HG03108 (cell line): ENCODE data around the gene AKAP6.

Experiments
- ATAC-seq: cut with Tn5 transposase; IDR thresholded peaks from one replicate; pipeline ENCODE4 v1.9.1; 2021; ENCODE audit warnings: moderate library complexity; ENCODE audit not compliant: unreplicated experiment

AKAP6 gene

DNA sequence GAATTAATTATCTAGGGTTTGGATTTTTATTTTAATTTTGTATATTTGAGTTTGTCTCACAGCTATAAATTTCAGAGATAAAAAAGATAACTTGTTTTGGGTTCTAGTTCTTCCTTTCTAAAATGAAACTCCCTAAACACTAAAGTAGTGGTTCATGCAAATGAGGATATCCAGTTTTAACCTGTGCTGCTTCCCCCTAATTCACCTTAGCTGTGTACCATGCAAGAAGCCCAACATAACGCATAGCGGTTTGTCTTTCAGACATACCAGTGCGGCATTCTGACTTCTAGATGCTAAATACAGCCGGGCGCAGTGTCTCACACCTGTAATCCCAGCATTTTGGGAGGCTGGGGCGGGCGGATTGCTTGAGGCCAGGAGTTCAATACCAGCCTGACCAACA, 320.9 kb downstream of the AKAP6 start:
- no peak for ATAC-seq

DNA sequence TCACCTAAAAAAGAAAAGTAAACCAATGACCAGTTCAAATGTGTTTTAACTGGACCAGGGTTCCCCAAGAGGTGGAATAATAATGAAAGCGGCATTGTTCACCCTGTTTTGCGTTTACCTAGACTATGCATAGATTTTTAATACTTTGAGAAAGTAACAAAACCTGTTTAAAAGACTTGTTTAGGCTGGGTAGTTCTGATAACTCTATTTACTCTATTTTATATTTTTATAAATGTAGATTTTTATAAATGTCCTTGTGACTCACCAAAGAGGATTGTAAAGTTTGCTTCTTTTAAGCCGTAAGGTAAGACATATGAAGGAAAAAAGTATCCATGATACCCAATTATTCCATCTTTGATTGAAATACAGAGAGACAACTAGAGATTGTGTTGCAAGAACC, 321.6 kb downstream of the AKAP6 start:
- no peak for ATAC-seq

DNA sequence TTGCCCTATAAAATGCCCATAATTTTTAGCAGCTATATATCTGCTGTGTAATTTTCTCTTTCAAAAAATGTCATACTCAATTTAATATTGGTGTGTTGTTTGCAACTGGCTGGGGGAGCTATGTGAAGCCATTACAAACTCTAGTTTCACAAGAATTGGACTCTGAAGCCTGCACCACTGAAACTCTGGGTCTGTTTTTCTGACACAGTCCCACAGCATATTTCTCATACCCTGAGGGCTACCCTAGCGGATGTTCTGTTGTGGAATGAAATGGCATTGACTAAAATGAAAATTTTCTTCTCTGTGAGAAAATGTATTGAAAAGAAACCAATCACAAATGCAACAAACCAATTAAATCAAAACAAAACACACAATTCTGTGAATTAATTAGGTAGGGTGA, 325.0 kb downstream of the AKAP6 start:
- no peak for ATAC-seq

DNA sequence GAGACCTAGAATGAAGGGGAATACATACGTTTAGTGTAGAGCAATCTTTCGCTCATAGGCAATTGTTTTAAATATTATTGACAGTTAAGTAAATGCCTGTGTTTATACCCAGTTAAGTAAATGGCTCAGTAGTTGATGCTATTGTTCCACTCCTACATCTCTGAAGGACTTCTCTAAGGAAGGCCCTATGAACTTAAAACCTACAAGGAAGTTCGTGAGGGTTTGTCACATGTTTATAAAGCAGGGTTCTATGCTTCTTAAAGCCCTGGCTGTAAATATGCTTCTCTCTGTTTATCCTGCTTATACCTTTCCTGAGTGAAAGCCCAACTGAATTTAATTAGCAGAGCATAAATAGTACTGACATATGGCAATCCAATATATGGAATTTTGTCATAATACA, 327.5 kb downstream of the AKAP6 start:
- no peak for ATAC-seq

DNA sequence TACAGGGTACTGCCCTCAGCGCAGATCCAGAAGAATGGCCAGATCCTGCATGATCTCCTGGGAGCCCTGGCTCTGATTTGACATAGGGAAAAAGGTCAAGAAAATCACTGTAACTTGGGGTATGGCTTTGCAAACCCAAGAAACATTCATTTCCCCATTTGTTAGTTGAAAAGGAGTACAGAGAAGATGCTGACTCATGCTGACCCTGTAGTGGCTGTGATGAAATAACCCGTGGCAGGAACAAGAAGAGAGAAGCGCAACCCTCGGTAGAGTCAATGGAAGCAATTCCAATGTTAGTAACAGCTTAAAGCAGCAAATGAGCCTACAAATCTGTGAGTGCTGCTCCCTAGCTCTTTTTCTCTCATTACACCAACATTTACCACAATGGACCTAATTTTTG, 328.0 kb downstream of the AKAP6 start:
- ATAC-seq = no peak

DNA sequence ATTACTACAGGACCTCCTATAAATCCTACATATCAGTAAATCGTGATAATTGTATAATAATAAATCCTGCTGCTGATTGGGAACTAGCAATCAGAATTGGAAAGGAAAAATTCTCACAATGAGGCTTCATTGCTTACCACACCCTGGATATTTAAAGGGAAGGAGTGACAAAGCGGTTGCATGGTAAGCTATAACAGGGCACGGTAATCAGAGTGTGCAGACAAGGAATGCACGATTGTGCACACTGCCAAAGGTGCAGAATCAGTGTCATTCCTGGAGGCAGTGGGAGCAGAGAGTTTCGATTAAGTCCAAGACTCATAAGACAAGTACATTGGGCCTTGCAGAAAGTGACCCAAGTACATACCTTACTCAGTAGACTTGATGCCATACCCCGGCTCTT, 332.1 kb downstream of the AKAP6 start:
- ATAC-seq = no peak

DNA sequence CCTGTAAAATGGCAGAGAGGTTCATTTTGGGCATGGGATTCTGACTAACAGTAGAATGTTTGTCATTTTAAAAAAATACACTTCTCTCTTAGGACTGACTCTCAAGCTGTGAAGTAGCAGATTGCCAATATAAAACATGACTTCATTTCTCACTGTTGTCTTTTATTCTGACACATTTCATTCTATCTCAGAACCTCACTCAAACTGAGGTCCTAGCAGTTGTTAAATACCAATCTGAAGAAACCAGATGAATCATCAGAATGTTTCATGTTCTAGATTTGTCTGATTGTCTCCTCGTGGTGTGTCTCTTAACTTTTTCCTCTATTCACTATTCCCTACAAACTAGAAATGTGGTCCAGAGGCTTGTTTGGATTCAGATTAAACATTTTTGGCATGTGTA, 333.1 kb downstream of the AKAP6 start:
- no peak for ATAC-seq

DNA sequence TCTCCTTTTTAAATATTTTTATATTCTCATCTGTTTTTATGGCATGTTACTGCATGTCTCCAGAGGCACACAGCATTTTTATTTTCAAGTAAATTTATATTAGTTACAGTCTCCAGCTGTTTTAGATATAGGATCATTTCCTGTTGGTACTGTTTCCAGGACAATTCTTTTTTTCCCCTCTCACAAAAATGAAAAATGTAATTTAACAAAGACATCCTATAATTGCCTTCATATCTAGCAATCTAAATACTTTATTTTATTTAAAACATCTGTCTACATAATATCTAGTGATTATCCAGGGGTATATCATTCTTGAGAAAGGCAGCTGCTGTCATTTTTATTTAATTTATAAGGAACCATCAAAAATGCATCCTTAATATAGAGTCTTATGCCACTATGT, 337.2 kb downstream of the AKAP6 start:
- ATAC-seq = no peak

DNA sequence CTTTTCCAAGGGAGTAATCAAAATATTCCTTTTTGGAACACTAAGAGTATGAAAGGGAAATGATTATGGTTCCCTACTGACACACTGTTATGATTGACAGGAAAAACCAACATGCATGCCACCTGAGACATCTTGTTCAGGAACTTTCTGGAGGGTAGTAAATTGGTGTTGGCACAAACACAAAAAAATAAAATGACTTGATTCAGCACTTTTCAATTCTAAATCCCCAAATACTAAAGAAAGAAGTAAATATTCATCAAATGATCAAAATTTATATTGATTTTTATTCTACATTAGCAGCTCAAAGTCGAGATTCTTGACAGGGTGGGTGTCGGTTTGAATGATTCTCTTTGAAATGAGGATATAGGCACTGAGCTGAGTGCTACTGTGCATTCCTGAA, 338.2 kb downstream of the AKAP6 start:
- ATAC-seq = no peak

DNA sequence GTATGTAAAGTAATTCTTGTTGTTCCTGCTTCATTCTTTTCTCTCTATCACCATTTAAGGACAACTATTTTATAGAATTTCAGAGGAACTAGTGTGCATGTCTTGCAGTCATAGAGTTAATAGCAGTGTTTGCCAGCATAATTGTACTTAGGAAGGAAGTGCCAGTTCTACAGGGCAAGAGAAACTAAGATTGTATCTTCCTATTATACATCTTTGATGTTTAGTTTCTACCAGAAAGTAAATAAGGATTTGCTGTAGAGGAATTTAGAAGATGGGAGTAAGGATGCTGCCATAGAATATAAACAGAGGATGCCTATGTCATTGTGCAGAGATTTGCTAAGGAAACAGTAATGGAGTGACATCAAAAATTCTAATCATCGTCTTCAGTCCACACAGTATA, 338.7 kb downstream of the AKAP6 start:
- no peak for ATAC-seq

DNA sequence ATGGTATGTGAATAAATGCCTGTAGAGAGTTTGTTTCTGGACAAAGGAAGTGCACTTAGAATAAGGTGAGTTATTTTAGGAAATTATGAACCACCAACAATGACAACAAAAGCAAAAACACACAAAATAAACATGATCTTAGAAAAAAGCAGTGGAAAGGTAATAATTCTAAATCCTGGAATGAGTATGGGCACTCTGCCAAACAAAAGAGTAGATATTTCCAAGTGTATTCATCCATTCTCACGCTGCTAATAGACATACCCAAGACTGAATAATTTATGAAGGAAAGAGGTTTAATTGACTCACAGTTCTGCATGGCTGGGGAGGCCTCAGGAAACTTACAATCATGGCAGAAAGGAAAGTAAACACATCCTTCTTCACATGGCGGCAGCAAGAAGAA, 340.3 kb downstream of the AKAP6 start:
- no peak for ATAC-seq

DNA sequence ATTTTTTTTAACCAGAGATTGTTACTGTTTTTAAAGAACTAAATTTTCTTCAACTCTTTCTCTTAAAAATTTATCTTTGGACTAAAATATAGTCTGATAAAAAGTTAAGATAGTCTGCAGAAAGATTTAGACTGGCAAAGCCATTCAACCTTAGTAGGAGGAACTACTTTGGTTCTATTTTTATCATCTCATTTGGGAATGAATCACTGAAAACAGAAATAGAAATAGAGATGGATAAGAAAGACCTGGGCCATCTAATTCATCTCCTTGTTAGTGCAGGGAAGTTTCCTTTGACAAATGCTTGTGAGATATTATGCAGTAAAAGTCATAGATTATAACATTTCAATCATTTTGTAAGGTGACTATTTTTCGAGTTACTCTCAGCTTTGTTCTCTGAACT, 346.3 kb downstream of the AKAP6 start:
- ATAC-seq = no peak

DNA sequence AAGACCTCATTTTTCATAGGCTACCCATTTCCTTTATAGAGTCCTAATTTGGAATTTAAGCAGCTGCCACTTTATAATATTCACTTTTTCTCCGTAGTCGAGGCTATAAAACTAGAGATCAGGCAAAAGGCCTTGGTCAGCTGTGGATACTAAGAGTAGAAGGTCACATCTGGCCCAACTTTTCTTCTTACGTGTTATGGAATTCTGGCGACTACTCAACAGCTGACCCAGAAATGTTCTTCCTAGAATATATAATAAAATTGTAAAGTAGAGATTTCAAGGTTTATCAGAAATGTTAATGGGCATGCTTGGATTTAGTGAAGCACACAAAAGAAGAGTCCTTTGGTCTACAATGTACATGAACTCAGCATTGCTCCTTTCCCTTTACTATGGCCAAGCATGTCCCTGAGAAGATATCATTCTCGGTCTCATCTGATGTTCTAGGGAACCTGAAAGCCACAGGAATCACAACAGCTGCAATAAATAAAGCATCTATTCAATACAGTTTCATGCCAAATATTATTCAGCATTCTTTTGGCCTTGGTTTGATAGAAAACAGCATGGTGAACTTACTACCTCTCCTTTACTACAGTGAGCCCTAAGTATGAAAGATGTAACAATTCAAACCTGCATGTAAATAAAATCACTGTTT, 348.2 kb downstream of the AKAP6 start:
- no peak for ATAC-seq

DNA sequence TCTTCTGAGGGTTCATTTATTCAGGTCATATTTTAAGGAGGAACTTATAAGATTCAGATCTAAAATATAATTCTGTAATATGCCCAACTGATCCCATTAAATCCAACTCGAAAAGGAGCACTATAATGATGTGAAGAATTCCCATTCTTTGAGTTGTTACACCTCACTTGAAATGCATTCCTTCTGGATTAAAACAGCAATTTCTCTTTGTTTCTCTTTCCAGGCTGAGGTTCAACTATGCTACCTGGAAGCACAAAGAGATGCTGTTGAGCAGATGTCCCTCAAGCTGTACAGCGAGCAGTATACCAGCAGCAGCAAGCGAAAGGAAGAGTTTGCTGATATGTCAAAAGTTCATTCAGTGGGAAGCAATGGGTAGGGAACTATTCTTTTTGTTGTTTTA, 349.0 kb downstream of the AKAP6 start:
- no peak for ATAC-seq

DNA sequence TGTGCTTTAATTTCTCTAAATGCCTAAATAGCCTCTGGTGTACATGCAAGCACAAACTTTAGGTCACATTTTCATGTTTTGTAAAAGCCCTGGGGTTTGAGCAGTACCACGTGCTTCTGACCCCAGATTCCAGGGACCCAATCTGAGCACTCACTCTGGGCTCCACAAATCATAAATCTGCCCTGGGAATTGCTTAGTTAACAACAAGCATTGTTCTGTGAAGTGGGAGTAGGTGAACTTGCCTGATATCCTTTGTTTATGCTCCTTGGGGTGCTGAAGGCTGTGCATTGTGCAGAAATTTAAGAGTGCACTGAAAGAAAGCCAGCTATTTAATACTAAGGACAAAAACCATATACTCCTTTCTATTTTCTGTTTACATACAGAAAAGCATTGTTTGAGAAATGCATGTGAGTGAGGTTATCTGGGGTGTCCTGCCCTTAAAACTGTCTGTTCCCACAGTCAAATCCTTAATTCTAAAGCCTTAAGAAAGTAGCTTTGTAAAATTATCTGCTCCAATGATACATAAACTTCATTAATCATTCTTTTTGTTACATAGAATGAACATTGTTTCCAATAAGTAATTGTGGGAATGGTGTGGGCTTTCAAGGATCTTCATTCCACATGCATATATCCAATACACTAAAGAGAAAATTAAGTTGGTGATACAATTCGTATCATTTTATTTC, 351.0 kb downstream of the AKAP6 start:
- ATAC-seq = no peak

DNA sequence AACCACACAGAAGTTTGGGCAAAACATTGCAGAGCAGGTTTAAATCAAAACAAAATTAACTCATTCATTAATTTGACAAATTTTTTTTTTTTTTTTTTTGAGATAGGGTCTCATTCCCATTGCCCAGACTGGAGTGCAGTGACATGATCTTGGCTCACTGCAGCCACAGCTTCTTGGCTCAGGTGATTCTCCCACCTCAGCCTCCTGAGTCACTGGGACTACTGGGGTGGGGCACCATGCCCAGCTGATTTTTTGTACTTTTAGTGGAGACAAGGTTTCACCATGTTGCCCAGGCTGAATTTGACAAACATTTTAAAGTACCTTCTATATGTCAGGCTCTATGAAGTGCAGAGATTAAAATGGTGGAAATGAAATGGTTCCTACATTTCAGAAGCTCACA, 352.5 kb downstream of the AKAP6 start:
- ATAC-seq = no peak

DNA sequence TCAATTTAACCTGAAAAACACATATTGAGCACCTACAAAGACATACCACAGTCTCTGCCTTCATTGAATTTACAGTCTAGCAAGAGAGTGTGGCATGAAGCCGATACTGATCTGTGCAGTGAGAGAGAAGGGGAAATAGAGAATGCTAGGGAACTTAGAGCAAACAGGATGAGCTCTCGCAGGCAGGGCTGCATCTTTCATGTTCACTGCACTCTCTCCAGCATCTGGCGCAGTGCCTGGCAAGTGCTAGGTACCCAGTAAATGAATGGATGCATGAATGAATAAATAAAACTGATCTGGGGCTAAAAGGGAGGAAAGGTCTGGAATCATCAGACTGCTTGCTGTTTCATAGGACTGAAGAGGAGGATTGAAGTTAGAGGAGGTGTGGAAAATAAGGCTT, 353.1 kb downstream of the AKAP6 start:
- ATAC-seq = no peak

DNA sequence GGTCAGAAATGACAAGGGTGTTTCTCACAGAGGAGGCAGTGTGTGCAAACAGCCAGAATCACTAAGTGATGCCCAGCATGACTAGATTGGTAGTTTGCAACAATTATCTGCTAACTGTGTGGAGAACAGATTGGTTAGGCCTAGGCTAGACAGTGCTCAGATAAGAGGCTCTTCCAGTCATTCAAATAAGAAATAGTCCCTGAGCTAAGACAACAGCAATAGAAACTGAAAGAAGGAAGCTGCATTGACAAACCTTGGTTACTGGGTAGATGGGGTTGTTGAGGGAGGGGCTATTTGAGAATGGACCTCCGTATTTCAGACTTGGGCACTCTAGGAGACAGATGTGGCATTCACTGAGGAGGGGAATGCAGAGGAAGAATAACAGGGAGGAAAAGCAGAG, 354.6 kb downstream of the AKAP6 start:
- no peak for ATAC-seq

DNA sequence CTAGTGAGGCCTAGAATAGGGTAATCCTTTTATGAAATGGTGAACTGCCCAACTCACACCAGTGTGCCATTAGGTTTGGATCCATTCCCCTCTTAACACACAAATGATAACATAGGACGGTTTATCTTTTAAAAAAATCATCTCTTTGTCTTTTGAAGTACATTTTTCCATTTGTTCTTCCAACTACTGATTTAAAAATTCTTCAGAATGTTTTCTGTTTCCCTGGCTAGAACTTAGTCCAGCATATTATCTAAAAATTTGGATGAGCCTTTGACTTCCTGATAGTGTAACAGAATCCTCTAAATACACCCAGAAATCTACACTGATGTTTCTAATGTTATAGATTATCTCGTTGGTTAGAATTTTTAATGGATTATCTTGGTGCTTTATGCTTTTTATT, 359.8 kb downstream of the AKAP6 start:
- no peak for ATAC-seq

DNA sequence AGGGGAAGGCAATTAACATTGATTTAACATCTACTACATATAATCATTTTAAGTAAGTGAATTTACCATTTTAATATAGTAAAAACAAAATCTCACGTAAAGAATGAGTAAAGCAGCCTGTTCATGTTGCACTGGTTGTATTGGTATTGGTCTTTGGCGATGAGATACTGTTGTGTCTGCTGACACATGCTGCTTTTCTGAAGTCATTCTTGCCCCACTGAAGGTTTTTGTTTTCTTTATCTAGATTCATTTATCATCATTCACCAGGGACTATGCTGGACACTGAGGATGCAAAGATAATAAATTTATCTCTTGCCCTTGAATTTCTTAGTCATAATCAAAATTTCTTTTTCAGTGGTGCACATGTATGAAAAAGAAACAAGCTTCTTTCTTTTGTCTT, 363.3 kb downstream of the AKAP6 start:
- no peak for ATAC-seq

DNA sequence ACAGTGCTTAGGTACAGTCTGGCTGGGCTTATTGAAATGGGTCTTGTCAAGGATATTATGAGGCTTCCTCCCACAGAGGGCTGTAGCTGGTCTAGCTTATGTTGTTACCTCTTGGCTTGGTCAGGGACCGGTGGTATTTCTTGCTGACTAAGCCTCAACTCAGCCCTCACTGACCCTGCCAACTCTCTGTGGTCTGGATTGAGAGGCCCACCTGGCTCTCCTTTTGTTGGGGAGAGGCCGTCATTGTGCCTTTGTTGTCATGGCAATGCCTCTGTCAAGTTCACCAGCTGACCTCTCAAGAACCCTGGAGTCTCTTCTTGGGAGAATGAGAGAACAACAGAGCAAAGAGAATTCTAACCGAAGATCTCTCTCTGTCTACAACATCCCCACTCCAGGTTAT, 364.0 kb downstream of the AKAP6 start:
- no peak for ATAC-seq

DNA sequence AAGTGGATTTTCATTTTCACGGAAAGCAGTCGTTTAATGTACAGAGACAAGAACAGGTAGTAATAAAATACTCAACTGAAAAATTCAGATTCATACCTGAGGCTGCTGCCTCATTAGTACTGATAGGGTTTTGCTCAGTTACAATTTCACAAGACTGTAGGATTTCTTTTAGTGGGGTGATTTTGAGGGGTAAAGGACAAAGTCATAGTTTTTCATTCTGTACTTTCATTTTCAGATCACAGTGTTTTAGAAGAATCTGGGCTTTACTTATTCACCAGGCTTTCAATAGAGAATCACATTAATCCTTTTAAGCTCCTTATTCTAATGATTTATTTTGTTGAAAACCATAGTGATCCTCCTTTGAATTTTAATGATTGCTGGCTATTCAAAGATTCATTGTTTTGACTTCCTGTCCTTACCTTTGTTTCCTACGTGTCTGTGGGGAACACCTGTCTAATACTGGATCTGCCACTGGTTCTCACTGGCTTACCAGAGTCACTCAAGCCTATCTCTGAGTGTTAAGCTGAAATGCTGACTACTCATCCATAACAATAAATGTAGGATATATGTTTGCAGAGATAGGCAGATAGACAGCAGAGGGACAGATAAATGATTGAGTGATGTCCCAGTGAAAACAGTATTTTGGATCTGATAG, 365.8 kb downstream of the AKAP6 start:
- no peak for ATAC-seq
